MM.1S (cell line): ENCODE results near the gene MBLAC2.

Experiments
- DNase-seq: peaks from one replicate; pipeline ENCODE4 v3.0.0-alpha.2; 2015
- H2AFZ ChIP-seq: fragments of 300-600 bp; sonication (generic); 2 replicates; pipeline ENCODE4 v1.6.0; 2016; ENCODE audit warnings: antibody characterized with exemption, low read length
- H3F3A ChIP-seq: fragments of 300-600 bp; sonication (generic); 2 replicates; pipeline ENCODE4 v1.6.1; 2016; ENCODE audit warnings: mild to moderate bottlenecking, antibody characterized with exemption, low read length, moderate library complexity, mixed read lengths; ENCODE audit not compliant: insufficient read depth
- H3K27ac ChIP-seq: fragments of 300-600 bp; sonication (generic); 2 replicates; pipeline ENCODE4 v1.5.1; 2016; ENCODE audit warnings: mild to moderate bottlenecking, low read length
- H3K27me3 ChIP-seq: fragments of 300-600 bp; sonication (generic); replicated peaks from 2 replicates; pipeline ENCODE4 v1.6.0; 2016; ENCODE audit warnings: low read length; ENCODE audit not compliant: insufficient read depth
- H3K36me3 ChIP-seq: fragments of 300-600 bp; sonication (generic); replicated peaks from 2 replicates; pipeline ENCODE4 v1.6.1; 2016; ENCODE audit warnings: mild to moderate bottlenecking, low read length, mixed read lengths; ENCODE audit not compliant: insufficient read depth
- H3K4me1 ChIP-seq: fragments of 300-600 bp; sonication (generic); 2 replicates; pipeline ENCODE4 v1.6.1; 2016; ENCODE audit warnings: low read length, mixed read lengths
- H3K4me2 ChIP-seq: fragments of 300-600 bp; sonication (generic); 2 replicates; pipeline ENCODE4 v1.6.0; 2016; ENCODE audit warnings: low read depth, low read length
- H3K4me3 ChIP-seq: fragments of 300-600 bp; sonication (generic); 2 replicates; pipeline ENCODE4 v1.5.1; 2016; ENCODE audit warnings: low read length, mixed read lengths
- H3K79me2 ChIP-seq: fragments of 300-600 bp; sonication (generic); 2 replicates; pipeline ENCODE4 v1.6.1; 2016; ENCODE audit warnings: mixed run types, low read length, mixed read lengths
- H3K9ac ChIP-seq: fragments of 300-600 bp; sonication (generic); 2 replicates; pipeline ENCODE4 v1.6.1; 2016; ENCODE audit warnings: low read length, mixed read lengths
- H3K9me2 ChIP-seq: fragments of 300-600 bp; sonication (generic); replicated peaks from 2 replicates; pipeline ENCODE4 v1.6.1; 2016; ENCODE audit warnings: mild to moderate bottlenecking, low read length, mixed read lengths; ENCODE audit not compliant: insufficient read depth
- H3K9me3 ChIP-seq: fragments of 300-600 bp; sonication (generic); replicated peaks from 2 replicates; pipeline ENCODE4 v1.6.1; 2016; ENCODE audit warnings: mild to moderate bottlenecking, low read length, mixed read lengths; ENCODE audit not compliant: insufficient read depth
- H4K20me1 ChIP-seq: fragments of 300-600 bp; sonication (generic); 2 replicates; pipeline ENCODE4 v1.6.1; 2016; ENCODE audit warnings: mild to moderate bottlenecking, low read length, moderate library complexity, mixed read lengths; ENCODE audit not compliant: insufficient read depth
- EZH2 ChIP-seq: fragments of 300-600 bp; sonication (generic); optimal IDR thresholded peaks from 2 replicates; pipeline ENCODE3; 2017; ENCODE audit warnings: low read depth, mild to moderate bottlenecking, antibody characterized with exemption, low read length, mixed read lengths
- EZH2phosphoT487 ChIP-seq: fragments of 300-600 bp; sonication (generic); IDR thresholded peaks from 2 replicates; pipeline ENCODE4 v1.6.1; 2018; ENCODE audit warnings: antibody characterized with exemption, low read length
- TF ChIP-seq, protein P1 (sequence below): fragments of 300-600 bp; sonication (generic); IDR thresholded peaks from 2 replicates; pipeline ENCODE4 v1.5.1; 2016; ENCODE audit warnings: antibody characterized with exemption, low read length, mixed read lengths

Gene MBLAC2

DNA sequence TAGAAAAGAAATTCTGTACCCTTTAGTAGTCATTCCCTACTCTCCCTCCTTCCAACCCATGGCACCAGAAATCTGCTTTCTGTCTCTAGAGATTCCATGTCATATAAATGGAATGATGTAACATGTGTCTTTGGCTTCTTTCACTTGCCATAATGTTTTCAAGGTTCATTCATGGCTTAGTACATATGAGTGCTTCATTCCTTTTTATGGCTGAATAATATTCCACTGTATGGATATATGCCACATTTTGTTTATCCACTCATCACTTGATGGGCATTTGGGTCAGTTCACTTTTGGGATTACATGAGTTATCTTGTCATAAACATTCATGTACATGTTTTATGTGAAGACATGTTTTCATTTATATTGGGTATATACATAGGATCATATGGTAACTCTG, 19.5 kb upstream of the MBLAC2 start:
- H4K20me1 ChIP-seq: no peaks in the 10 kb centered on the region
- H3F3A ChIP-seq: no peaks in the 10 kb centered on the region
- no peak overlapping the region for H2AFZ ChIP-seq
- H3K9ac ChIP-seq: no peak overlapping the region
- no peaks in the 10 kb centered on the region for H3K27me3 ChIP-seq
- DNase-seq: no peak
- H3K9me3 ChIP-seq: no peaks in the 10 kb centered on the region
- no peak overlapping the region for H3K27ac ChIP-seq
- no peaks in the 10 kb centered on the region for H3K79me2 ChIP-seq
- no peaks in the 10 kb centered on the region for H3K4me1 ChIP-seq
- no peaks in the 10 kb centered on the region for H3K9me2 ChIP-seq
- no peaks in the 10 kb centered on the region for H3K36me3 ChIP-seq
- no peak overlapping the region for H3K4me3 ChIP-seq
- no peak overlapping the region for H3K4me2 ChIP-seq
- TF ChIP-seq, protein P1, sequence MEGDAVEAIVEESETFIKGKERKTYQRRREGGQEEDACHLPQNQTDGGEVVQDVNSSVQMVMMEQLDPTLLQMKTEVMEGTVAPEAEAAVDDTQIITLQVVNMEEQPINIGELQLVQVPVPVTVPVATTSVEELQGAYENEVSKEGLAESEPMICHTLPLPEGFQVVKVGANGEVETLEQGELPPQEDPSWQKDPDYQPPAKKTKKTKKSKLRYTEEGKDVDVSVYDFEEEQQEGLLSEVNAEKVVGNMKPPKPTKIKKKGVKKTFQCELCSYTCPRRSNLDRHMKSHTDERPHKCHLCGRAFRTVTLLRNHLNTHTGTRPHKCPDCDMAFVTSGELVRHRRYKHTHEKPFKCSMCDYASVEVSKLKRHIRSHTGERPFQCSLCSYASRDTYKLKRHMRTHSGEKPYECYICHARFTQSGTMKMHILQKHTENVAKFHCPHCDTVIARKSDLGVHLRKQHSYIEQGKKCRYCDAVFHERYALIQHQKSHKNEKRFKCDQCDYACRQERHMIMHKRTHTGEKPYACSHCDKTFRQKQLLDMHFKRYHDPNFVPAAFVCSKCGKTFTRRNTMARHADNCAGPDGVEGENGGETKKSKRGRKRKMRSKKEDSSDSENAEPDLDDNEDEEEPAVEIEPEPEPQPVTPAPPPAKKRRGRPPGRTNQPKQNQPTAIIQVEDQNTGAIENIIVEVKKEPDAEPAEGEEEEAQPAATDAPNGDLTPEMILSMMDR: no peak
- TF ChIP-seq EZH2phosphoT487 (no peak), EZH2 (no peak)

DNA sequence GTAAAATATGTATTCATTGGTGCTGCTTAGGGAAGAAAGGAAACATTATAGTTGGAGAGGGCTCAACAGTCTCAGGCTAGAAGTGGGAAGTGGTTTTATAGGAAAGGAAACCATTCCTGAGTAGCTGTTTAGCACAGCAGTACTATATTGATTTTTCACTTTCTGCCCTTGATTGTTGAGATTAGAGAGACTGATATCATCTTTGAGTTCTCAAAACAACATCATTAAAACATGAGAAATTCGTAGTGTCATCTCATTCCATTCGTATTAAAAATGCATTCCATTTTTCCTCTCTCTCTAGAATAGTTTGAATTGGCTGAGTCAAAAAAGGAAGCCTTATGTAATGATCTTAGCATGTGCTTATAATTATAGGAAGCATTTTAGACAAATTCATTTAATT, 14.2 kb upstream of the MBLAC2 start:
- no peaks in the 10 kb centered on the region for H3K79me2 ChIP-seq
- H3K27me3 ChIP-seq: no peaks in the 10 kb centered on the region
- no peak overlapping the region for H3K27ac ChIP-seq
- TF ChIP-seq EZH2phosphoT487 (no peak), EZH2 (no peak)
- TF ChIP-seq, protein P1: no peak
- H3F3A ChIP-seq: no peaks in the 10 kb centered on the region
- H3K9ac ChIP-seq: no peak overlapping the region
- H3K36me3 ChIP-seq: no peaks in the 10 kb centered on the region
- H3K4me2 ChIP-seq: no peak overlapping the region
- no peak overlapping the region for H2AFZ ChIP-seq
- DNase-seq: no peak
- H3K9me2 ChIP-seq: no peaks in the 10 kb centered on the region
- H3K9me3 ChIP-seq: no peaks in the 10 kb centered on the region
- H3K4me3 ChIP-seq: no peak overlapping the region
- no peaks in the 10 kb centered on the region for H4K20me1 ChIP-seq
- H3K4me1 ChIP-seq: no peaks in the 10 kb centered on the region

DNA sequence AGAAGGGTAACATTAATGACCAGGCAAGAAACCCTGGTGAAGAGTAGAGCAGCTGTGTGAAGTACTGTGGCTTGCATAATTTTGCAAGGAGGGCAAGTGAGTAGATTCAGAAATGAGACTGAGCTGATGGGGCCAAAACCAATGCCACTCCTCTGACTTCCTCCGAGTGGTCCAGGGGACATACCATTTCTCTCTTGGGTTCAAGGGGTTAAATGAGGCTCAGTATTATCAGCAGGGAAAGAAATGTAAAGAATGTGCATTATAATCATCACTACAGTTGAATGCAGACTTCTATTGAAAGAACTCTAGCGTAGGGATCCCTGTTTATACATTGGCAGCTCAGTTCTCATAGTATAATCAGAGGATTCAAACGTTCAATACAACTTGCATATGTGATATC, 10.0 kb upstream of the MBLAC2 start:
- no peaks in the 10 kb centered on the region for H3K9me2 ChIP-seq
- TF ChIP-seq EZH2 (no peak), EZH2phosphoT487 (no peak)
- TF ChIP-seq, protein P1: no peak
- H2AFZ ChIP-seq: no peak overlapping the region
- no peak overlapping the region for H3K4me2 ChIP-seq
- no peaks in the 10 kb centered on the region for H4K20me1 ChIP-seq
- no peaks in the 10 kb centered on the region for H3K9me3 ChIP-seq
- no peaks in the 10 kb centered on the region for H3K27me3 ChIP-seq
- no peaks in the 10 kb centered on the region for H3F3A ChIP-seq
- H3K36me3 ChIP-seq: no peaks in the 10 kb centered on the region
- H3K4me1 ChIP-seq: no peaks in the 10 kb centered on the region
- no peak for DNase-seq
- no peak overlapping the region for H3K4me3 ChIP-seq
- no peak overlapping the region for H3K9ac ChIP-seq
- no peaks in the 10 kb centered on the region for H3K79me2 ChIP-seq
- H3K27ac ChIP-seq: no peak overlapping the region
